GM18909 (cell line): Measurements from ENCODE around the gene RDH5.
A peak's percentile ranks its signal among the peaks of the same experiment; 100 is the strongest.

ENCODE experiments used
- ATAC-seq: cut with Tn5 transposase; IDR thresholded peaks from one replicate; pipeline ENCODE4 v1.9.1; 2021; ENCODE audit warnings: mild to moderate bottlenecking; ENCODE audit not compliant: unreplicated experiment, poor library complexity

RDH5 gene

GRCh38 chr12:55711786-55712553, 8.2 kb upstream of the RDH5 start:
- ATAC-seq: no peak

- no peak for ATAC-seq
These were observed 7.3 kb upstream of the RDH5 start for GRCh38 chr12:55712700-55713415.

GRCh38 chr12:55713721-55714120, 6.5 kb upstream of the RDH5 start:
- no peak for ATAC-seq

GRCh38 chr12:55715169-55715764, 4.9 kb upstream of the RDH5 start:
- ATAC-seq: no peak

GRCh38 chr12:55715833-55716581, 4.2 kb upstream of the RDH5 start, which contains the start of gene BLOC1S1:
Gene BLOC1S1, plus strand, starts transcription at chr12:55716046. Its CDS starts 6 bp downstream, at chr12:55716052.
- ATAC-seq: peak; percentile 92

- ATAC-seq: no peak
These were observed 3.6 kb upstream of the RDH5 start for GRCh38 chr12:55716582-55716957.

- no peak for ATAC-seq
These were observed 2.9 kb upstream of the RDH5 start for GRCh38 chr12:55717011-55718007.

- no peak for ATAC-seq
These were observed 2.2 kb upstream of the RDH5 start for GRCh38 chr12:55718015-55718414.

GRCh38 chr12:55718624-55719275, 1.4 kb upstream of the RDH5 start:
- no peak for ATAC-seq

- ATAC-seq: no peak
These were observed 822 bp upstream of the RDH5 start for GRCh38 chr12:55719371-55719770.

- no peak for ATAC-seq
These were observed 776 bp downstream of the RDH5 start for GRCh38 chr12:55720894-55721444.

- ATAC-seq: no peak
These were observed 1.5 kb downstream of the RDH5 start for GRCh38 chr12:55721601-55722213.

- no peak for ATAC-seq
These were observed 2.8 kb downstream of the RDH5 start for GRCh38 chr12:55722948-55723347.

GRCh38 chr12:55723516-55724225, 3.5 kb downstream of the RDH5 start:
- no peak for ATAC-seq

- ATAC-seq: no peak
These were observed 4.2 kb downstream of the RDH5 start for GRCh38 chr12:55724226-55724939.

GRCh38 chr12:55724940-55725309, 4.7 kb downstream of the RDH5 start:
- ATAC-seq: no peak

GRCh38 chr12:55725556-55725955, 5.4 kb downstream of the RDH5 start:
- no peak for ATAC-seq
